H9 (cell line): ENCODE measurements around the gene ZNF688. TPM values are rescaled to one million over a fixed set of nuclear protein-coding genes. Genes with fewer than 3 reads are reported as not detected.

Experiments
- DNase-seq: peaks from one replicate; pipeline ENCODE4 v3.0.0-alpha.2; 2017
- H2AFZ ChIP-seq: one replicate; pipeline ENCODE4 v1.6.1; 2013; ENCODE audit warnings: mild to moderate bottlenecking, low read length, control low read depth, moderate library complexity
- H2AK5ac ChIP-seq: 2 replicates; pipeline ENCODE4 v1.6.1; 2013; ENCODE audit warnings: low read length, control low read depth, mixed read lengths; ENCODE audit not compliant: insufficient read length
- H2BK120ac ChIP-seq: one replicate; pipeline ENCODE4 v1.6.1; 2013; ENCODE audit warnings: low read depth, mild to moderate bottlenecking, low read length, control low read depth, inconsistent platforms; ENCODE audit not compliant: poor library complexity, severe bottlenecking
- H2BK12ac ChIP-seq: 2 replicates; pipeline ENCODE4 v1.6.1; 2013; ENCODE audit warnings: low read length, control low read depth, mixed read lengths, low read depth; ENCODE audit not compliant: insufficient read length
- H2BK15ac ChIP-seq: 2 replicates; pipeline ENCODE4 v1.6.1; 2013; ENCODE audit warnings: low read depth, low read length, control low read depth
- H2BK20ac ChIP-seq: one replicate; pipeline ENCODE4 v1.6.1; 2013; ENCODE audit warnings: low read depth, mild to moderate bottlenecking, low read length, control low read depth, inconsistent platforms; ENCODE audit not compliant: poor library complexity, severe bottlenecking
- H2BK5ac ChIP-seq: 2 replicates; pipeline ENCODE4 v1.6.1; 2013; ENCODE audit warnings: low read length, control low read depth, mixed read lengths; ENCODE audit not compliant: insufficient read length
- H3K14ac ChIP-seq: 2 replicates; pipeline ENCODE4 v1.6.1; 2013; ENCODE audit warnings: low read length, control low read depth; ENCODE audit not compliant: insufficient read depth
- H3K18ac ChIP-seq: 2 replicates; pipeline ENCODE4 v1.6.1; 2013; ENCODE audit warnings: low read depth, mild to moderate bottlenecking, mixed read lengths, low read length, control low read depth; ENCODE audit not compliant: insufficient read length
- H3K23ac ChIP-seq: 2 replicates; pipeline ENCODE4 v1.6.1; 2013; ENCODE audit warnings: low read length, control low read depth, mixed read lengths, low read depth; ENCODE audit not compliant: insufficient read length
- H3K23me2 ChIP-seq: 2 replicates; pipeline ENCODE4 v1.6.1; 2013; ENCODE audit warnings: low read depth, mild to moderate bottlenecking, mixed read lengths, low read length, control low read depth; ENCODE audit not compliant: insufficient read length, poor library complexity, severe bottlenecking
- H3K27ac ChIP-seq: 2 replicates; pipeline ENCODE4 v1.5.1; 2013; ENCODE audit warnings: low read length, control low read depth, mixed read lengths, low read depth; ENCODE audit not compliant: insufficient read length
- H3K27me3 ChIP-seq: 2 replicates; pipeline ENCODE4 v1.6.1; 2013; ENCODE audit warnings: low read length, control low read depth, inconsistent platforms; ENCODE audit not compliant: insufficient read depth
- H3K4ac ChIP-seq: 2 replicates; pipeline ENCODE4 v1.6.1; 2013; ENCODE audit warnings: low read depth, mild to moderate bottlenecking, control low read depth, inconsistent platforms, low read length, moderate library complexity
- H3K4me1 ChIP-seq: 2 replicates; pipeline ENCODE4 v1.6.1; 2013; ENCODE audit warnings: low read length, control low read depth, inconsistent platforms; ENCODE audit not compliant: insufficient read depth
- H3K4me2 ChIP-seq: 2 replicates; pipeline ENCODE4 v1.6.1; 2013; ENCODE audit warnings: low read length, control low read depth, mixed read lengths; ENCODE audit not compliant: insufficient read length, insufficient read depth
- H3K56ac ChIP-seq: 2 replicates; pipeline ENCODE4 v1.6.1; 2013; ENCODE audit warnings: low read depth, mild to moderate bottlenecking, mixed read lengths, low read length, control low read depth; ENCODE audit not compliant: insufficient read length
- H3K79me1 ChIP-seq: 2 replicates; pipeline ENCODE4 v1.6.1; 2013; ENCODE audit warnings: low read depth, mild to moderate bottlenecking, moderate library complexity, low read length, control low read depth, inconsistent platforms; ENCODE audit not compliant: insufficient read depth, poor library complexity, severe bottlenecking
- H3K79me2 ChIP-seq: 2 replicates; pipeline ENCODE4 v1.6.1; 2013; ENCODE audit warnings: low read length, control low read depth, inconsistent platforms; ENCODE audit not compliant: insufficient read depth
- H3K9ac ChIP-seq: 2 replicates; pipeline ENCODE4 v1.6.1; 2013; ENCODE audit warnings: low read length, control low read depth, mixed read lengths; ENCODE audit not compliant: insufficient read length; ENCODE audit errors: extremely low read depth
- H3K9me3 ChIP-seq: one replicate; pipeline ENCODE4 v1.6.1; 2013; ENCODE audit warnings: low read depth, low read length, inconsistent platforms; ENCODE audit not compliant: control insufficient read depth
- H3T11ph ChIP-seq: one replicate; pipeline ENCODE4 v1.6.1; 2013; ENCODE audit warnings: mild to moderate bottlenecking, low read length, control low read depth, inconsistent platforms
- H4K20me1 ChIP-seq: one replicate; pipeline ENCODE4 v1.6.1; 2013; ENCODE audit not compliant: control insufficient read depth, insufficient read length, insufficient read depth
- H4K5ac ChIP-seq: 2 replicates; pipeline ENCODE4 v1.6.1; 2013; ENCODE audit warnings: low read depth, mild to moderate bottlenecking, mixed read lengths, low read length, control low read depth; ENCODE audit not compliant: insufficient read length
- H4K8ac ChIP-seq: replicated peaks from 2 replicates; pipeline ENCODE4 v1.6.1; 2013; ENCODE audit warnings: low read length, control low read depth, mixed read lengths, low read depth; ENCODE audit not compliant: insufficient read length
- H4K91ac ChIP-seq: 2 replicates; pipeline ENCODE4 v1.6.1; 2013; ENCODE audit warnings: low read depth, mild to moderate bottlenecking, moderate library complexity, mixed read lengths, low read length, control low read depth; ENCODE audit not compliant: insufficient read length
- H3K27ac Mint-ChIP-seq, 3 experiments: 2 replicates in 2 of 3; 3 replicates in 1 of 3; pipeline ENCODE4 v1.8.0; 2020 to 2021; ENCODE audit warnings: mixed read lengths in 3 of 3, mild to moderate bottlenecking in 1 of 3, moderate library complexity in 1 of 3
- H3K27me3 Mint-ChIP-seq: 2 replicates; pipeline ENCODE4 v1.8.0; 2021; ENCODE audit warnings: low read depth, mild to moderate bottlenecking, moderate library complexity, mixed read lengths
- H3K36me3 Mint-ChIP-seq, 3 experiments: 2 replicates in 2 of 3; 3 replicates in 1 of 3; pipeline ENCODE4 v1.8.0; 2020 to 2021; ENCODE audit warnings: low read depth in 3 of 3, mixed read lengths in 3 of 3; ENCODE audit not compliant: insufficient read depth in 1 of 3
- H3K4me1 Mint-ChIP-seq, 2 experiments: 2 replicates each; pipeline ENCODE4 v1.8.0; 2020; ENCODE audit warnings: mixed read lengths in 2 of 2
- H3K4me3 Mint-ChIP-seq, 2 experiments: 2 replicates in 1 of 2; 3 replicates in 1 of 2; pipeline ENCODE4 v1.8.0; 2020 to 2021; ENCODE audit warnings: mild to moderate bottlenecking in 2 of 2, mixed read lengths in 2 of 2, moderate library complexity in 1 of 2
- H3K9me3 Mint-ChIP-seq, 2 experiments: 2 replicates in 1 of 2; 3 replicates in 1 of 2; pipeline ENCODE4 v1.8.0; 2020; ENCODE audit warnings: mild to moderate bottlenecking in 2 of 2, mixed read lengths in 2 of 2, moderate library complexity in 1 of 2
- CTCF ChIP-seq: fragments of 200-600 bp; sonication (generic); conservative IDR thresholded peaks from 3 replicates; pipeline ENCODE4 v1.8.0; 2021; ENCODE audit warnings: antibody characterized with exemption, mild to moderate bottlenecking
- WGBS: extraction: QIAGEN DNeasy Blood & Tissue Kit; methylation state at CpG from one replicate; pipeline ENCODE4 v1.1.7; 2013; ENCODE audit warnings: missing lambda C conversion rate, low lambda C conversion rate, mixed read lengths; ENCODE audit not compliant: insufficient read length; ENCODE audit errors: extremely low coverage; 5-methylcytosine and 5-hydroxymethylcytosine counted together
- total RNA-seq: library from RNA; stranded (reverse); gene quantifications from 2 replicates; pipeline ENCODE4 v1.2.1, GENCODE V29; 2021

The ZNF688 gene
- total RNA-seq, 1 experiment from 2014 or later = 4.5 TPM

DNA sequence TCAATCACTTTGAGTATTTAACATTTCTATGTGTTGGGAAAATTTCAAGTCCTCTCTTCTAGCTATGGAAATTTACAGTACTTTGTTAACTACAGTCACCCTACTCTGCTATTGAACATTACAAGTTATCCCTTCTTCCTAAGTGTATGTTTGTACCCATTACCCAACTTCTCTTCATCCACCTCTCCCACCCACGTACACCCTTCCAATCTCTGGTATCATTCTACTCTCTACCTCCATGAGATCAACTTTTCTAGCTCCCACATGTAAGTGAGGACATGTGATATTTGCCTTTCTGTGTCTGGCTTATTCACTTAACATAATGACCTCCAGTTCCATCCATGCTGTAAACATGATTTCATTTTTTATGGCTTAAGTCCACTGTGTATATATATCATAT, 3.2 kb upstream of the ZNF688 start:
- Histone ChIP-seq H3K27ac (no peak overlapping the region), H2BK5ac (no peak overlapping the region), H3K18ac (no peak overlapping the region), H3K79me2 (no peaks in the 10 kb centered on the region), H3T11ph (no peak overlapping the region), H2AK5ac (no peak overlapping the region), H2BK20ac (no peak overlapping the region), H4K8ac (no peak overlapping the region), H3K79me1 (no peaks in the 10 kb centered on the region), H2AFZ (no peak overlapping the region), H2BK12ac (no peak overlapping the region), H3K4ac (no peak overlapping the region), H3K9ac (no peak overlapping the region), H3K27me3 (no peaks in the 10 kb centered on the region), H3K56ac (no peak overlapping the region), H3K23ac (no peak overlapping the region), H3K14ac (no peak overlapping the region), H4K91ac (no peak overlapping the region), H2BK15ac (no peak overlapping the region), H3K9me3 (no peaks in the 10 kb centered on the region), H3K4me1 (no peaks in the 10 kb centered on the region; the same call in 1 of the 2 replicates), H4K5ac (no peak overlapping the region), H3K4me2 (no peak overlapping the region), H3K23me2 (peaks cover 16% of the 10 kb centered on the region), H2BK120ac (no peak overlapping the region), H4K20me1 (no peaks in the 10 kb centered on the region)
- no peak for TF ChIP-seq CTCF
- WGBS = 100% methylated on average over 1 of the region's 1 CpG
- DNase-seq = no peak
- H3K9me3 Mint-ChIP-seq = no peaks in the 10 kb centered on the region
- peaks cover 10 to 11% of the 10 kb centered on the region in 2 experiments for H3K4me1 Mint-ChIP-seq
- H3K27me3 Mint-ChIP-seq = peaks cover 3% of the 10 kb centered on the region; the same call in 1 of the 2 replicates
- H3K36me3 Mint-ChIP-seq = peaks cover 0 to 19% (median 0%) of the 10 kb centered on the region in 3 experiments; a peak in 2 of 7 replicates
- no peak overlapping the region for H3K27ac Mint-ChIP-seq
- no peak overlapping the region for H3K4me3 Mint-ChIP-seq
